Urothelium cell line (cell line): ENCODE data around the gene SYNJ1.
A peak's percentile ranks its signal among the peaks of the same experiment; 100 is the strongest.
"Not testable (repeated sequence)": the region's sequence is repeated elsewhere in the genome, so short reads cannot be mapped to it uniquely, and the experiment has no call there.

Source experiments
- DNase-seq: peaks from one replicate; pipeline ENCODE4 v3.0.0; 2011; ENCODE audit warnings: low spot score, mixed read lengths
- FAIRE-seq: peaks from 2 replicates; lab custom pipeline; 2011; peaks lifted over from hg19 to GRCh38; lab: Jason Lieb, UNC

The SYNJ1 gene

GRCh38 chr21:32695482-32695881, 32.3 kb downstream of the SYNJ1 start:
- FAIRE-seq, DNase-seq: not testable (repeated sequence)

GRCh38 chr21:32693581-32693980, 34.2 kb downstream of the SYNJ1 start:
- DNase-seq (no peak), FAIRE-seq (no peak)

- FAIRE-seq = no peak
- no peak for DNase-seq
These were observed 37.7 kb downstream of the SYNJ1 start for GRCh38 chr21:32690085-32690484.

GRCh38 chr21:32687643-32688345, 40.0 kb downstream of the SYNJ1 start:
- FAIRE-seq = no peak
- DNase-seq = no peak

GRCh38 chr21:32682696-32683474, 44.9 kb downstream of the SYNJ1 start:
- FAIRE-seq (no peak), DNase-seq (no peak)

GRCh38 chr21:32674731-32675130, 53.1 kb downstream of the SYNJ1 start:
- FAIRE-seq (no peak), DNase-seq (no peak)

- DNase-seq (no peak), FAIRE-seq (no peak)
These were observed 53.8 kb downstream of the SYNJ1 start for GRCh38 chr21:32674038-32674437.

- DNase-seq (no peak), FAIRE-seq (no peak)
These were observed 61.6 kb downstream of the SYNJ1 start for GRCh38 chr21:32666258-32666657.

GRCh38 chr21:32664095-32664494, 63.7 kb downstream of the SYNJ1 start:
- DNase-seq, FAIRE-seq: not testable (repeated sequence)

- FAIRE-seq = not testable (repeated sequence)
These were observed 65.8 kb downstream of the SYNJ1 start for GRCh38 chr21:32661981-32662380.

GRCh38 chr21:32661026-32661782, 66.6 kb downstream of the SYNJ1 start:
- not testable (repeated sequence) for FAIRE-seq, DNase-seq

More at GRCh38 chr21:32661981-32662380, 65.8 kb downstream of the SYNJ1 start:
- not testable (repeated sequence) for DNase-seq

- FAIRE-seq (no peak), DNase-seq (no peak)
These were observed 69.3 kb downstream of the SYNJ1 start for GRCh38 chr21:32658524-32658923.

- peak; percentile 27 for DNase-seq
- no peak for FAIRE-seq
These were observed 74.4 kb downstream of the SYNJ1 start for GRCh38 chr21:32653326-32653901.

GRCh38 chr21:32648165-32648564, 79.6 kb downstream of the SYNJ1 start:
- FAIRE-seq (no peak), DNase-seq (no peak)

GRCh38 chr21:32645261-32646182, 82.3 kb downstream of the SYNJ1 start:
- DNase-seq (no peak), FAIRE-seq (no peak)

- FAIRE-seq (no peak), DNase-seq (no peak)
These were observed 85.8 kb downstream of the SYNJ1 start for GRCh38 chr21:32641710-32642698.

GRCh38 chr21:32626621-32627196, 101.1 kb downstream of the SYNJ1 start:
- no peak for FAIRE-seq
- no peak for DNase-seq

- not testable (repeated sequence) for FAIRE-seq, DNase-seq
These were observed 109.6 kb downstream of the SYNJ1 start for GRCh38 chr21:32618218-32618617.
